ENCODE data around the gene MFN2.
"Not testable (repeated sequence)": the region's sequence is repeated elsewhere in the genome, so short reads cannot be mapped to it uniquely, and the experiment has no call there.

The MFN2 gene

DNA sequence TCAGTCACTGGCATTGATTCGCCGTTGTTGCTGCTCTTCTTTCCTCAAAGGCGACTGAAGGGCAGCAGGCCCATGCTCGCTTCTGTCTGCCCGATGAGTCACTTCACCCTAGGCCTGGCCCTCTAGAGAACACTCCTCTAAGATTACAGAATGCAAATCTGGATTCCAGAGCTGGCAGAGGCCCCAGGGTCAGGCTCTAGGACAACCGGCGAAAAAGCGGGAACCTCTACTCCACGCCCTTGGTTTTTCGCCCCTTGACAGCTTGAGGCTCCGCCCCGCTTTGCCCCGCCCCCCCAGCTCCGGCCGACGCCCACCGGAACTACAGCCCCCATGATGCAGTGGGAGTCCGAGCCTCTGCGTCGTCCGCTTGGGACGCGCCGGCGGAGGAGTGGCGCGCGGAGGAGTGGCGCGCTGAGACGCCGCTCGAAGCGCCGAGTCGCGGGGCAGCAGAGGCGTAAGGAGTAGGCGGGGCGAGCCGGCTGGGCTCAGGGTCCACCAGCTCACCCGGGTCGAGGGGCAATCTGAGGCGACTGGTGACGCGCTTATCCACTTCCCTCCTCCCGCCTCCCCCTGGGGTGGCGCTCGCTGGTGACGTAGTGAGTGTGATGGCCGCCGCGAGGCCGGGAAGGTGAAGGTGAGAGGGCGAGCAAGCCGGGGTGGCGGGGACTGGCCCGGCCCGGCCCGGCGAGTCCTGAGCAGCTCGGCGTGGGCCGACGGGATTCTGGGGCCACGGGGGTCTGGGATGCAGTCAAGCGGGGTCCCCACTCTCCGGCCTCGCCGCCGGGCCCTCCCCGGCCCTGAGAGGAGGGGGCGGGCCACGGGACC lies at the start of gene MFN2:
MFN2 (plus strand) TSS at position 594 of the 825 bp plus-strand sequence. CDS start 8,725 bp downstream, outside the sequence.
- in situ Hi-C loops (cut with HindIII; ENCODE audit: low sequenced_read_pairs), result loop anchor here (5.0 kb wide), 1 partner anchor 42 kb away; no protein-coding TSS in a partner anchor

DNA sequence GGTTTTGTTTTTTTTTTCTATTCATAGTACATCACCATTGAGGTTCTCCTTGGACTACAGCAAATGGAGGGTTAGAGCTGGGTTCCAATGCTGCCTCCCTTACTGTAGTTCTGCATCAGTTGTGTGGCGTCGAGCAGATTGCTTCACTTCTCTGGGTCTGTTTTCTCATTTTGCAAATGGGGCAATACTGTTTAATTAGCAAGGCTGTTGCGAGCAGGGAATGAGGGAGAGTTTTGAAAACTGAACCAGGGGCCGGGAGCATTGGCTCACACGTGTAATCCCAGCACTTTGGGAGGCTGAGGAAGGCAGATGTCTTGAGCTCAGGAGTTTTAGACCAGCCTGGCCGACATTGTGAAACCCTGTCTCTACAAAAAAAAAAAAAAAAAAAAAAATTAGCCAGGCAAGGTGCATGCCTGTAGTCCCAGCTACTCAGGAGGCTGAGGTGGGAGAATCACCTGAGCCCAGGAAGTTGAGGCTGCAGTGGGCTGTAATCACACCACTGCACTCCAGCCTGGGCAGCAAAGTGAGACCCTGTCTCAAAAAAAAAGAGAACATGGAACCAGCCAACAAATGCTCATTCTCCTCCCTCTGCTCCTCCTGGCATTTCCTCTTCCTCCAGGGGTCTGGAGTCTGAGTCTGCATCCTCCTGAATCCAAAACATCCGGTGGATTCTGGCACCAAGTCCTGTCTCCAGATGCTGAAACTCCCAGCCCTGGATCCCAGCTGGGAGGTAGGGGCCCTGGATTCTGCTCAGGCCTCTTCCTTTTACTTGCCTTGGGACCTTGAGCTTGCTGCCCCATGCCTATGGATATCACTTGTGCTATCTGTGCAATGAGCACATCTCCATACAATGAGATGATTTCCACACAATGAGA lies 49.4 kb upstream of the MFN2 start:
- in situ Hi-C loops (cut with HindIII; ENCODE audit: low sequenced_read_pairs), result no loop called here

DNA sequence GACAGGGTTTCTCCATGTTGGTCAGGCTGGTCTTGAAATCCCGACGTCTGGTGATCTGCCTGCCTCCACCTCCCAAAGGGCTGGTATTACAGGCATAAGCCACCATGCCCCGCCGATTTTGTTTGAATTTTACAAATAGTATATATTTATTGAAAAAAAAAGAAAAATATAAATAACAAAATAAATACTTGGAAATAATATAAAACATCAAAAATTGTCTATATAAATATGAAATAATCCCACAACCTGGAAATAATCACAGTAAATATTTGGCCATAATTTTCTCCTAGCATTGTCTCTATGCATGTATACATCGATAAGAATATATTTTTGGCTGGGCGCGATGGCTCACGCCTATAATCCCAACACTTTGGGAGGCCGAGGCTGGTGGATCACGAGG lies 48.4 kb upstream of the MFN2 start:
- in situ Hi-C loops (cut with HindIII; ENCODE audit: low sequenced_read_pairs), result no loop called here

DNA sequence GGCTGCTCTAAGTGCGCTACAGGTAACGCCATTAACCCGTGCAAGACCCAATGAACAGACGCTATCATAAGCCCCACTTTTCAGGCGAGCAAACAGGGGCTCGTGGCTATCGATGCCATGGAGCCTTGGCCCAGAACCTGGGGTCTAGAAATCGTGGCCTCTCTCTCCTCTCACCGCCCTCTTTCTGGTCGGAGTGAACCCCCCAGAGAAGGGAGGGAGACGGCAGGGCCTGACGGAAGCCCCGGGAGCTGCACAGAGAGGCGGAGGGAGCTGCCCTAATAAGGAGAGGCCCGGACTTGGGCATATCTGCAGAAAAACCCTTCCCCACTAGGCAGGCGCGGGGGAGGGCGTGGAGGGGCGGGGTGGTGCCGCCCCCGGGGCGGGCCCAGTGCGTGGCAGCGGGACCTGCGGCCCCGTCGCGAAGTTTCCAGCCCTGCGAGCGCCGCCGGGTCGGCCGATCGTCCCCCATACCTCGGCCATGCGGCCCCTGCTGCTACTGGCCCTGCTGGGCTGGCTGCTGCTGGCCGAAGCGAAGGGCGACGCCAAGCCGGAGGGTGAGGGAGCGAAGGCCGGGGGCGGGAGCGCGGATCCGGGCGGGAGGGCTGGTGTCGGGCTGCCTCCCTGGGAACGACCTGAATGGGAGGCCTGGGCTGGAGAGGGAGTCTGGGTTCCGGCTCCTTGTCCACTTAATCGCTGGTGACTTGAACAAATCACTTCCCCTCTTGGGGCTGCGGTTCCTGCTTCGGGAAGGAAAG lies 45.8 kb upstream of the MFN2 start, which contains the start of gene PLOD1:
PLOD1 (plus strand) TSS at position 416 of the 755 bp plus-strand sequence; CDS start at position 479, 63 bp downstream.
- in situ Hi-C loops (cut with HindIII; ENCODE audit: low sequenced_read_pairs), result no loop called here

DNA sequence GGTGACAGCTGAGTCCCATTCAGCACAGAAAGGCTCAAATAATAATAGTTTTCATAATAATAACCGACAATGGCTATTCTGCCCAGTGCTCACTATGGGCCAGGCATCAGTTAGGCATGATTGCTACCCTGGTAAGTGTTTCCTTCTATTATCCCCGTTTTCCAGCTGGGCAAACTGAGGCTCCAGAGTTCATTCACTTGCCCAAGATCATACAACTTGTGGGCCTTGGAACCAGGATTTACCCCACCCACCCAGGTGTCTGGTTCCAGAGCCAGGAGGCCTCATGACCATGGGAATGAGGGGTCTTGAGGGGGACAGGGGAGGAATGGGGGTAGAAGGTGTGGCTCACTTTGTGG lies 45.2 kb upstream of the MFN2 start:
- in situ Hi-C loops (cut with HindIII; ENCODE audit: low sequenced_read_pairs), result no loop called here

DNA sequence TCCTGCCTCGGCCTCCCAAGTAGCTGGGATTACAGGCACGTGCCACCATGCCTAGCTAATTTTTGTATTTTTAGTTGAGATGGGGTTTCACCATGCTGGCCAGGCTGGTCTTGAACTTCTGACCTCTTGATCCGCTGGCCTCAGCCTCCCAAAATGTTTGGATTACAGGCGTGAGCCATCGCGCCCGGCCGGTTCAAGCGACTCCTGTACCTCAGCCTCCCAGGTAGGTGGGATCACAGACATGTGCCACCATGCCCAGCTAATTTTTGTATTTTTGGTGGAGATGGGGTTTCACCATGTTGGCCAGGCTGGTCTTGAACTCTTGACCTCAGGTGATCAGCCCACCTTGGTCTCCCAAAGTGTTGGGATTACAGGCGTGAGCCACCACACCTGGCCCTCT lies 44.5 kb upstream of the MFN2 start:
- in situ Hi-C loops (cut with HindIII; ENCODE audit: low sequenced_read_pairs), result not testable (repeated sequence)

DNA sequence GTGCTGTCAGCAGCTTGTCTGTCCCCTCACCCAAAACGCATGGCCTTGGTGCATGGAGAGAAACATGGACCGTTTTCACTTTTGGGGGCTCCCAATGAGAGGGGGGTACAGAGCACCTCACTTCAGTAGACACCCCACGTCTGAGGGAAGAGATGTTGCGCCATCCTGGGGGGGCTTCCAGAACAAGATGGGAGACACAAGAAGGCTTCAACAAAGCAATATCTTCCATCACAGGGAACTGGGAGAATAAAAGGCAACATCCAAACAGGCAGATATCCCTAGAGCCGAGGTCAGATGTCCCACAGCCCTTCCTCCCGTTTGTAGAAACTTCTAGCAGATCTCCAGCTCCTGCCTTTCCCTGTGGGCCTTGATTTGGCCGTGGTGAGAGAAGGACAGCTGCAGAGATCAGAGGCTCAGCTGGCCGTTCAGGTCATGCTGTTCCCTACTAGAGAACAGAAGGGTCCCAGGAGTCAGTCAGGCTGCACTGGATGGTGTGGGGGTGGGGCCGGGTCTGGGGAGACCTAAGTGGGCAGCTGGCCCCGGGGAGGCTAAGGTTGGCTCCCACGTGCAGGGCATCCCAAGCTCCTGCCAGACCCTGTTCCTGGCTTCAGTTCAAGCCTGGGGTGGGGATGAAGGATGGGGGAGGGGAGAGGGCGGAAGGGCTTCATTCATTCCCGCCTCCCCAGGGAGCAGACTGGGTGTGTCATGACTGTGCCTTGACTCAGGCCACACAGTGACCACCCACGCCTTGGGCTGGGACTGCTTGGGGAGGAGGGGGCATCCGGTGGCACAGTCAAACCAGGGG lies 41.3 kb upstream of the MFN2 start:
- in situ Hi-C loops (cut with HindIII; ENCODE audit: low sequenced_read_pairs), result no loop called here

DNA sequence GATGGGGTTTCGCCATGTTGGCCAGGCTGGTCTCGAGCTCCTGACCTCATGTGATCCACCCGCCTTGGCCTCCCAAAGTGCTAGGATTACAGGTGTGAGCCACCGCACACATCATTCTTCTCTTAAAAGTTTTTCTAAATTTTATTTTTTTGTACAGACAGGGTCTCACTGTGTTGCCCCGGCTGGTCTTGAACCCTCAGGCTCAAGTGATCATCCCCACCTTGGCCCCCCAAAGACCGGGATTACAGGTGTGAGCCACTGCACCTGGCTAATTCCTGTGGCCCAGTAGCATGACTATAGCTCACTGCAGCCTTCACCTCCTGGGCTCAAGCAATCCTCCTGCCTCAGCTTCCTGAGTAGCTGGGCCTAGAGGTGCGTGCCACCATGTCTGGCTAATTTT lies 40.5 kb upstream of the MFN2 start:
- in situ Hi-C loops (cut with HindIII; ENCODE audit: low sequenced_read_pairs), result not testable (repeated sequence)

DNA sequence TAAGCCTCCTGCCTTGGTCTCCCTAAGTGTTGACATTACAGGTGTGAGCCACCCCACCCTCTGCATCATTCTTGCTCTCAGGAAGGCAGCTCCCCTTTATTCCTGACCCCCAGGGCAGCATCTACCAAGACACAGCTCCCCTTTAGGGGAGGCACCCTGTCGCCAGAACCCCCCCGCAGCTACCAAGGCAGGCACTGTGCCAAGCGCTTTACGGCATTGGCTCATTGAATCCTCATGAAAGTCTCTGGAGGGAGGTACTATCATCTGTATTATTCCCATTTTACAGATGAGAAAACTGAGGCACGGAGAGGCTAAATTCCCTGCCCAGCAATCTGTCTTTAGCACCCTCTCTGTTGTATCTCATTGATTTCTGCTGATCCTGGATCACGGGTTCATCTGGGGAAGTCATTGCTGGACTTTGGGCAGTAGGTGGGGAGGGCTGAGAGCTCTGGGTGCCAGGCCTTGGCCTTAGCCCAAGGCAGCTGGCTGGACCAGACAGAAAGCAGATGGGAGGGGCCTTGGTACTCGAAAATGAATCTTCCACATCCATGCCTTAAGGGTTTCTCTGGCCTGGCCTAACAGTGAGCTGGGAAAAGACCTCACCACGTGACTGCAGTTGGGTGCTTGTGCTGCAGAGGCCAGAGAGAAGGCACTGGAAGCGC lies 39.9 kb upstream of the MFN2 start:
- in situ Hi-C loops (cut with HindIII; ENCODE audit: low sequenced_read_pairs), result no loop called here

DNA sequence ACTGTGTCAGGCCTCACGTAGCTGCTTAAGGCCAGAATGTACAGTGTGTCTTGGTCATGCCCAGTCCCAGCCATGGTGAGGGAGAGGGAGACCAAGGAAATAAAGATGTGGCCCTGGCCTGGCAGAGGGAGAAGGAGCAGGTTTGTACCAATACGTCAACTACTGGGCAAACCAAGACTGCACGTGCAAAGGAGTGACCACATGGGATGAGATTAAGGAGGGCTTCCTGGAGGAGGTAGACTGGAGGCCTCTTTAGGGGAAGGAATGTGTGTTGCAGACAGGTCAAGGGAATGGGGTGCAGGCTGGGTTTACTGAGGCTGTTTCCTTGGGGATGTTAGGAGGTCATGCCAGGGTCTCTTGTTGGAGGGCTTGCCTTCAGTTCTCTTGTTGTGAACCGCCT lies 38.0 kb upstream of the MFN2 start:
- in situ Hi-C loops (cut with HindIII; ENCODE audit: low sequenced_read_pairs), result no loop called here

DNA sequence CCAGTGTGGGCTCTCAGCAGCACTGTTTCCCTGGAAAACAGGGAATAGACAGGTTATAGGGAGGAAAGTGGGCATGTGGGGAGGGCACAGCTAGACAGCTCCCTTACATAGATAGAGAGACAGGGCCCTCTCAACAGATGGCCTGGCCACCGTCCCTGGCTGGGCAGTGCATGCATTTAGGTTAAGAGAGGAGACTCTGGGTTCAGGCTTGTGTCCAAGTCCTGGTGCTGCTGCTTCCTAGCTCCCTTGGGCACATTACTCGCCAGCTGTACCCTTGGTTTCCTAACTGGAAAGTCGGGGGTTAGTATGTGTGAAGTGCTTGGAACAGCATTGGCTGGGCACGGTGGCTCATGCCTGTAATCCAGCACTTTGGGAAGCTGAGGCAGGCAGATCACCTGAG lies 36.6 kb upstream of the MFN2 start:
- in situ Hi-C loops (cut with HindIII; ENCODE audit: low sequenced_read_pairs), result no loop called here

DNA sequence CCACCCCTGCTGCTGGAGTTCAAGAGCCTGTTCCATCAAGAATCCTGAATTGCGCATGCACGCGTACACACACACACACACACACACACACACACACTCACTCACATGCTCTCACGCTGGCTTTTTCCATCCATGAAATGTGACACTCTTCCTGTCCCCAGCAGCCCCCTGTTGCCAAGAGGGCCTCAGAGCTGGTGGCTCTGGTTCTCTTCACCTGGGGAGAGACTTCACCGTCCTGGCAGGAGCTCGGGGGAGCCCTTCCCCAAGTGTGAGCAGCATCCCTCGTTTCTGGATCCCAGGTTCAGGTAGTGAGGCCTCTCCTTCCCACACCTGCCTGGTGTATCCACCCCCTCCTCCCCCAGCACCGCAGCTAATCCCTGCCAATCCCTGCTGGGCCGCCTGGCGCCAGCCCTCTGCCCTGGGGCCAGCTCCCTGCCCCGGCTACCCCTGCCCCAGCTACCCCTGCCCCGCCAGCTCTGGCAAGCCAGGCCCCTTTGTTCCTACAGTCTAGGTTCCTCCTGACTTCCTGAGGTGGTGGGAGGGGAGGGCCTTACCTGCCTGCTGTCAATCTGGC lies 35.8 kb upstream of the MFN2 start:
- in situ Hi-C loops (cut with HindIII; ENCODE audit: low sequenced_read_pairs), result no loop called here

DNA sequence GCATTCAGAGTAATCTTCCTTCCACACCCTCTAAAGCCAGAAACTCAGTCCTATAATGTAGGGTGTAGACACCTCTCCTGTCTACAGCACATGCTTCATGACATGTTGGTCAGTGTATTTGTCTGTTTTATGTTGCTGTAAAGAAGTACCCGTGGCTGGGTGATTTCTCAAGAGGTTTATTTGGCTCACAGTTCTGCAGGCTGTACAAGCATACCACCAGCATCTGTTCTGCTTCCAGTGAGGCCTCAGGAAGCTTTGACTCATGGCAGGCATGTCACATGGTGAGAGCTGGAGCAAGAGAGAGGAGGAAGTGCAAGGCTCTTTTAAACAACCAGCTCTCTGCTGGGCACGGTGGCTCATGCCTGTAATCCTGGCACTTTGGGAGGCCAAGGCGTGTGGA lies 33.6 kb upstream of the MFN2 start:
- in situ Hi-C loops (cut with HindIII; ENCODE audit: low sequenced_read_pairs), result no loop called here

DNA sequence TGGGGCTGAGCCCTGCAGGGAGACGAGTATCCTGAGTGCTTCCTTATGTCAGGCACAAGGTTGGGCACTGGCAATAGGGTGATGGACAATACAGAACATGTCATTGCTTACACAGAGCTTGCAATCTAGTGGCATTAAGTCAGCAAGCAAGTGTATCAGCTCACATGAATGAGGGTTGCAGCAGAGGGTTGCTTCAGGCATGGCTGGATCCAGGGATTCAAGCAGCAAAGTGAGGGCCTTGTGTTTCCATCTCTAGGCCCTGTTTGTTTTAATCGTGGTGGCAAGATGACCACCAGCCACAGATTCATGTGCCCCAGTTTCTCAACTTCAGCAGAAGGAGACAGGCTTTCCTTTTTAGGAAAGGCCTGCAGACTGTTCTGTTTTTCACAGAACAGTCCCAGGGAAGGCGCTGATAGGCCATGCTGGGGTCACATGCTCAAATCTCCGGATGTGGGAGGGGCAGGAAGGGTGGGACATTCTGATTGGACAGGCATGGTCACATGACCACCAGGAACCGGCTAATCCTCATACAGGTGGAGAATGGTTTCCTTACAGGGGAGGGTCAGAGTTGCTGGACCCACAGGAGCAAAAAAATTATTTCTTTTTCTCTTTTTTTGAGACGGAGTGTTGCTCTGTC lies 31.3 kb upstream of the MFN2 start:
- in situ Hi-C loops (cut with HindIII; ENCODE audit: low sequenced_read_pairs), result no loop called here

DNA sequence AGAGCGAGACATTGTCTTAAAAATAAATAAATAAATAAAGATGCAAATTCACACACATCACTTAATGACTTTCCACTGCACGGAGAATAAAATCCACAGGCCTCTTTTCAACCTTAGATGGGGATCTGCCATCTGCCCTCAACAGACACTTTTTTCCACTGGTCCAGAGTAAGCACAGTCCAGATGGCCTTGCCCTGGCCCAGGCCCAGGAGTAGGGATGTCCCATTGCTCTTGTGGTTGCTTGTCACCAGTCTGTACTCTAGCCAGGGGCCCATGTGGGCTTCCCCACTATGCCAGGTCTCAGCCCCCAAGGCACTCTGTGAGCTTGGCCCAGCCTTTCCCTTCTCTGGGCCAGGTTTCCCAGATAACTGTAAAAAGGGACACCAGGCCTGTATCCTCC lies 28.3 kb upstream of the MFN2 start:
- in situ Hi-C loops (cut with HindIII; ENCODE audit: low sequenced_read_pairs), result no loop called here

DNA sequence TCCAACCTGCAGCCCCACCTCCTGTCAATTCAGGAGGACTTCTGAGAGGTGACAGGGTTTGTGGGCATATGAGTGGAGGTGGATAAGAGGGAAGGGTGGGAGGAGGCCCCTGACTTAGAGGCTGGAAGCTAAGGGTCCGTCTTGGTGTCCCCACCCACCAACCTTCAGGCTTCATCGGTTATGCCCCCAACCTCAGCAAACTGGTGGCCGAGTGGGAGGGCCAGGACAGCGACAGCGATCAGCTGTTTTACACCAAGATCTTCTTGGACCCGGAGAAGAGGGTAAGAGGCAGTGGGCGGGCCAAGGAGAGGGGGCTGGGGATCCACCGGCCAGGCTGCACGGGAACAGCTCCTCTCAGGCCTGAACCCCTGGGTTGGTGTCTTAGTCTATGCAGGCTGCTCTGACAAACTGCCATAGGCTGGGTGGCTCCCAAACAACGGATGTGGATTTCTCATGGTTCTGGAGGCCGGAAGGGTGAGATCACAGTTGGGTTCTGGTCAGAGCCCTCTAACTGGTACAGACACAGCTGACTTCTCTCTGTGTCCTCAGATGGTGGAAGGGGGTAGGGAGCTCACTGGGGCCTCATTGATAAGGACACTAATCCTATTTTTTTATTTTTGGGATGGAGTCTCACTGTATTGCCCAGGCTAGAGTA lies 27.7 kb upstream of the MFN2 start:
- in situ Hi-C loops (cut with HindIII; ENCODE audit: low sequenced_read_pairs), result no loop called here

DNA sequence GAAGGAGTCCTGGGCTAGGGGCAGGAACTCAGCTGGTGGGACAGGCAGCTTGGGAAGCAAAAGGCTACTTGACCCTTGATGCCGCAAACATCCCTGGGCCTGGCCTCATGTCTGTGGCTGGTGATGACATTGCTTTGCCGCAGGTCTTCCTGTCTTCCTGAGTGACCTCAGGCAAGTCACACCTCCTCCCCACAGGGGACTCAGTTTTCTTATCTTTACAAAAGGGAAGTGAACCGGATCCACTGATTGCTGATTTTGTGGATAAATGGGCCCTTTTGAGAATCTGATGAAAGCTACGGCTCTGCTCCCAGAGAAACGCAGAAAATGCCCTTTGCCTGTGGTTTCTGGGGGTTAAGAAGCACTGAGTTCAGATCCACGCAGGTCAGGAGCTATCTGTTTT lies 25.0 kb upstream of the MFN2 start:
- in situ Hi-C loops (cut with HindIII; ENCODE audit: low sequenced_read_pairs), result no loop called here

DNA sequence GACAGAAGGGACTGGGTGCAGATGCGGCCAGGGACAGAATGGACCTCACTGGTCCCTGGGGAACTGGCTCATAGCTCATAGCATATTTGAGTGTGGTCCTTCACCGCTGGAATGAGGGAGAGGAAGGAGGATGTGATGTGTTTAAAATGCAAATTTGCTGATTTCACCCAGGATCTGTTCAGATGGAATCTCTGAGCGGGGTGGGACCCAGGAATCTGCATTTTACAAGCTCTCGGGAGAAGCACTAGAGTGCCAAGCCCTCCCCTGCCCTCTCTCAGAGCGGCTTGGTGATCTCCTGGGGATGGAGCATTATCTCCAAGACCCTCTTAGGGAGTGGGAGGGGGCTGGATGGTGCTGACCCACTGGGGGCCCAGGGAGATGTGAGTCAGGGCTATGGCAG lies 22.8 kb upstream of the MFN2 start:
- in situ Hi-C loops (cut with HindIII; ENCODE audit: low sequenced_read_pairs), result no loop called here

DNA sequence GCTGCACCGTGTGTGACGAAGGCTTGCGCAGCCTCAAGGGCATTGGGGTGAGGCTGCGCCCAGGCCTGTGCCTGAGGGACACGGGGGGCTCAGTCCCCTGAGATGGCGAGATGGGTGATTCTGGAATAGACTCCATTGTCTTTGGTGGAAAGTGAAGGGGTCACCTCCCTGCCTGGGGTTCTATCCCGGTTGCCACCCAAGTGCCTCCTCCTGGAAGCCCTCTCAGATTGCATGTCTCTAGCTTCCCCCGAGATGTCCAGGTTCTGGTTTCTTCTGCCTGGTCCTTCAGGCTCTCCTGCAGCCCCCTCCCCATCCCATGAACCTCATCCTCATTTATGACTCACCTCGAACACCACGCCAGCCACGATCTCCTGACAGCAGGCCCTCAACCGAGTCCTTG lies 22.3 kb upstream of the MFN2 start:
- in situ Hi-C loops (cut with HindIII; ENCODE audit: low sequenced_read_pairs), result no loop called here

Data from endothelial cell of hepatic sinusoid (primary cell).